Thymus (tissue), 11 donors: ENCODE measurements around the gene SPOCK2. TPM values are rescaled to one million over a fixed set of nuclear protein-coding genes. Genes with fewer than 3 reads are reported as not detected.

ENCODE experiments used
- DNase-seq, 9 donors: peaks; one replicate each; pipeline ENCODE4 v3.0.0-alpha.2; 2013; ENCODE audit warnings: low spot score in 9 of 9, low read depth in 6 of 9, missing footprints in 1 of 9
- H3K27ac ChIP-seq, 2 donors: one replicate each; pipeline ENCODE4 v1.5.1; 2013; ENCODE audit warnings: control low read depth in 1 of 2, low read depth in 1 of 2, low read length in 1 of 2, mild to moderate bottlenecking in 1 of 2, moderate library complexity in 1 of 2
- H3K27me3 ChIP-seq, 2 donors: one replicate each; pipeline ENCODE4 v1.5.1; 2013; ENCODE audit warnings: low read length in 1 of 2; ENCODE audit not compliant: control insufficient read depth in 2 of 2, insufficient read depth in 1 of 2
- H3K36me3 ChIP-seq, 2 donors: one replicate each; pipeline ENCODE4 v1.5.1; 2013; ENCODE audit warnings: low read length in 1 of 2, mild to moderate bottlenecking in 1 of 2, moderate library complexity in 1 of 2; ENCODE audit not compliant: control insufficient read depth in 2 of 2, insufficient read depth in 2 of 2
- H3K4me1 ChIP-seq, 2 donors: one replicate each; pipeline ENCODE4 v1.5.1; 2013; ENCODE audit warnings: low read length in 2 of 2; ENCODE audit not compliant: control insufficient read depth in 2 of 2, insufficient read depth in 2 of 2
- H3K4me3 ChIP-seq, 2 donors: one replicate each; pipeline ENCODE4 v1.5.1; 2013; ENCODE audit warnings: low read length in 2 of 2, control low read depth in 1 of 2, mild to moderate bottlenecking in 1 of 2
- H3K9me3 ChIP-seq, 2 donors: one replicate each; pipeline ENCODE4 v1.5.1; 2013; ENCODE audit warnings: low read length in 1 of 2, mild to moderate bottlenecking in 1 of 2; ENCODE audit not compliant: control insufficient read depth in 2 of 2, insufficient read depth in 1 of 2
- WGBS: extraction: QIAGEN DNeasy Blood & Tissue Kit; methylation state at CpG from one replicate; pipeline ENCODE4 v1.1.7; 2013; 5-methylcytosine and 5-hydroxymethylcytosine counted together
- polyA plus RNA-seq: library from polyadenylated mRNA; stranded (reverse); fragments of 200-250 nt; gene quantifications from one replicate; pipeline ENCODE4 v1.2.3, GENCODE V29; 2013
- total RNA-seq: library from RNA; stranded (reverse); fragments of 120-200 nt; gene quantifications from one replicate; pipeline ENCODE4 v1.2.4, GENCODE V29; 2013
- donor health status: healthy.

The SPOCK2 gene
- total and polyA plus RNA-seq, 2 donors = 91.6 to 163 TPM

- H3K27me3 ChIP-seq = no peaks in the 10 kb centered on the region
- no peak for DNase-seq
- H3K4me1 ChIP-seq = peaks cover 72 to 91% of the 10 kb centered on the region in 2 donors
- peaks cover 20 to 50% of the 10 kb centered on the region in 2 donors for H3K36me3 ChIP-seq
- peak overlapping the region in 1 of 2 donors; percentile 35 for H3K4me3 ChIP-seq
- peaks cover 0 to 6% of the 10 kb centered on the region in 2 donors for H3K9me3 ChIP-seq
- 88% methylated on average over 14 of the region's 14 CpGs for WGBS
- peak overlapping the region; percentile 43 to 91 for H3K27ac ChIP-seq
These were observed 8.0 kb downstream of the SPOCK2 start for GRCh38 chr10:72080042-72080975.

GRCh38 chr10:72079356-72079755, 9.0 kb downstream of the SPOCK2 start:
- Histone ChIP-seq H3K27ac (peak overlapping the region; percentile 38 to 91), H3K4me3 (peak overlapping the region; percentile 9 to 35), H3K9me3 (peaks cover 0 to 6% of the 10 kb centered on the region in 2 donors), H3K4me1 (peaks cover 70 to 92% of the 10 kb centered on the region in 2 donors), H3K36me3 (peaks cover 22 to 52% of the 10 kb centered on the region in 2 donors), H3K27me3 (no peaks in the 10 kb centered on the region)
- DNase-seq = peak; percentile 79 to 96 (median 91)
- WGBS = 14% methylated on average over 5 of the region's 5 CpGs

- no peak for DNase-seq
- Histone ChIP-seq H3K36me3 (peaks cover 20 to 56% of the 10 kb centered on the region in 2 donors), H3K27me3 (no peaks in the 10 kb centered on the region), H3K9me3 (peaks cover 0 to 3% of the 10 kb centered on the region in 2 donors), H3K4me3 (no peak overlapping the region), H3K4me1 (peaks cover 55 to 88% of the 10 kb centered on the region in 2 donors), H3K27ac (peak overlapping the region in 1 of 2 donors; percentile 26)
- WGBS = 96% methylated on average over 20 of the region's 20 CpGs
These were observed 10.9 kb downstream of the SPOCK2 start for GRCh38 chr10:72077275-72077990.

GRCh38 chr10:72076756-72077155, 11.6 kb downstream of the SPOCK2 start:
- Histone ChIP-seq H3K27me3 (no peaks in the 10 kb centered on the region), H3K4me3 (no peak overlapping the region), H3K9me3 (peaks cover 0 to 7% of the 10 kb centered on the region in 2 donors), H3K4me1 (peaks cover 50 to 81% of the 10 kb centered on the region in 2 donors), H3K27ac (no peak overlapping the region), H3K36me3 (peaks cover 26 to 56% of the 10 kb centered on the region in 2 donors)
- WGBS = 82% methylated on average over 5 of the region's 5 CpGs
- DNase-seq = no peak

- H3K4me1 ChIP-seq = peaks cover 42 to 75% of the 10 kb centered on the region in 2 donors
- H3K27ac ChIP-seq = no peak overlapping the region
- peaks cover 0 to 9% of the 10 kb centered on the region in 2 donors for H3K9me3 ChIP-seq
- H3K36me3 ChIP-seq = peaks cover 27 to 59% of the 10 kb centered on the region in 2 donors
- no peaks in the 10 kb centered on the region for H3K27me3 ChIP-seq
- no peak overlapping the region for H3K4me3 ChIP-seq
- WGBS = 80% methylated on average over 12 of the region's 12 CpGs
- no peak for DNase-seq
These were observed 12.8 kb downstream of the SPOCK2 start for GRCh38 chr10:72075376-72076115.

- H3K27ac ChIP-seq = no peak overlapping the region
- peaks cover 32 to 67% of the 10 kb centered on the region in 2 donors for H3K36me3 ChIP-seq
- WGBS = 88% methylated on average over 18 of the region's 18 CpGs
- H3K4me3 ChIP-seq = no peak overlapping the region
- DNase-seq = no peak
- H3K9me3 ChIP-seq = peaks cover 0 to 9% of the 10 kb centered on the region in 2 donors
- peaks cover 34 to 75% of the 10 kb centered on the region in 2 donors for H3K4me1 ChIP-seq
- H3K27me3 ChIP-seq = no peaks in the 10 kb centered on the region
These were observed 13.6 kb downstream of the SPOCK2 start for GRCh38 chr10:72074574-72075375.

- Histone ChIP-seq H3K4me3 (no peak overlapping the region), H3K36me3 (peaks cover 39 to 74% of the 10 kb centered on the region in 2 donors), H3K4me1 (peaks cover 31 to 74% of the 10 kb centered on the region in 2 donors), H3K9me3 (peaks cover 0 to 9% of the 10 kb centered on the region in 2 donors), H3K27ac (no peak overlapping the region), H3K27me3 (no peaks in the 10 kb centered on the region)
- no peak for DNase-seq
- 70% methylated on average over 14 of the region's 14 CpGs for WGBS
These were observed 14.4 kb downstream of the SPOCK2 start for GRCh38 chr10:72073708-72074573.
